NOMO-1 treated with dmso at 0.1 percent for 144 hours (cell line): ENCODE results near the gene FGF21.

Source experiments
- DNase-seq: peaks from one replicate; lab custom pipeline; 2025; ENCODE audit not compliant: unreplicated experiment; lab: John Stamatoyannopoulos, UW

FGF21 gene

DNA sequence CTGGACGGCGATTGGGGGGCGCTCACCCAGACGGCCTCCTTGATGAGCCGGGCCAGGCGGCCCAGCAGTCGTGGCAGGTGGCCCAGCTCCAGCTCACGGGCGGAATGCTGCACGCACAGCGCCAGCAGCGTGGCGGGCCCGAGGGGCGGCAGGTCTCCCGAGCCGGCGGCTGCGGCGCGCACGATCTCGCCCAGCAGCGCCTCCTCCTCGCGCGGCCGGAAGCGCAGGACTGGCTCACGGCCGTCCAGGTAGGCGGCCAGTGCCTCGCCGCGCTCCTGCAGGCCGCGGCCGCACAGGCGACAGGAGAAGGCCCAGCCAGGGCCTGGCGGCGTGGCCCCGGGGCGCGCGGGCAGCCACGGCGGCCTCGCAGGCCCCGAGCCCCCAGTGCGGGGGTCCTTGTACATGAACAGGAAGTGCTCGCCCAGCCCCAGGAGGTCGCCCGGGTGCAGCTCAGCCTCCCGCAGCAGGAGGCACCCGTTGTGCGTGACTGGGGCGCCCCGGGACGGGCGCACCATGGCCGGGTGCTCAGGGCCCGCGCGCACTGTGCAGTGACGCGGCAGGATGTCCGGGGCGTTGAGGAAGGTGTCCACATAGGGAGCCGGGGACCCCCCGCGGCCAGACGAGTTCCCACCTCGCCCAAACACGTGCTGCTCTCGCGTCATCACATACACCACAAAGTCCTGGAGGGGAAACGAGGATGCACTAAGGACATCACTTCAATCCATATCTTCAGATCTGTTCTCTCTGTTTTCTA, 26.2 kb upstream of the FGF21 start:
- no peak for DNase-seq

DNA sequence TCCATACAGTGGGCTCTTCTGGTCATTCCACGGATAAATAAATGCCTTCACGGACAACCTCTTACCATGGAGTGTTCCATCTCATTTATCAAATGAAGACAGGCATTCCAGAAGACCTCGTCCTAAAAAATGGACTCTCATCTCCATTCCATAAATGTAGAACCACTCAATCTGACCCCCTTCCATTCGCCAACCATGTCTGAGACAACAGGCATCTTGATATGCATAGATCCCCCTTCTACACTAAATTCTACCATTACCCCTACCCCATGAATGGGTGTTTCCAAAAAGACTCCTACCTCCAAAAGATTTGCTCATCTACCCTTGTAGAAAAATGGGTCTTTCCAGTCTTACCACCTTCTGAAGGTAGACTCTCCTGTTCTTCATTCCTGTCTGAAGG, 23.9 kb upstream of the FGF21 start:
- no peak for DNase-seq

DNA sequence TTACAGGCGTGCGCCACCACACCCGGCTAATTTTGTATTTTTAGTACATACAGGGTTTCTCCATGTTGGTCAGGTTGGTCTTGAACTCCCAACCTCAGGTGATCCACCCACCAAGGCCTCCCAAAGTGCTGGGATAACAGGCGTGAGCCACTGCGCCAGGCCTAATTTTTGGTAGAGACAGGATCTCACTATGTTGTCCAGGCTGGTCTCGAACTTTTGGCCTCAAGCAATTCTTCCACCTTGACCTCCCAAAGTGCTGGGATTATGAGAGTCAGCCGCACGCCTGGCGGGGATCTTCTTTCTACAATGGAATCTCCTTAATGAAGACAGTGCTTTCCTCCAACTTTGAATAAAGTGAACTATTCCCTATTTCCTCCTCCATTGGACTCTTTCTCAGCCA, 20.7 kb upstream of the FGF21 start:
- DNase-seq, result no peak

DNA sequence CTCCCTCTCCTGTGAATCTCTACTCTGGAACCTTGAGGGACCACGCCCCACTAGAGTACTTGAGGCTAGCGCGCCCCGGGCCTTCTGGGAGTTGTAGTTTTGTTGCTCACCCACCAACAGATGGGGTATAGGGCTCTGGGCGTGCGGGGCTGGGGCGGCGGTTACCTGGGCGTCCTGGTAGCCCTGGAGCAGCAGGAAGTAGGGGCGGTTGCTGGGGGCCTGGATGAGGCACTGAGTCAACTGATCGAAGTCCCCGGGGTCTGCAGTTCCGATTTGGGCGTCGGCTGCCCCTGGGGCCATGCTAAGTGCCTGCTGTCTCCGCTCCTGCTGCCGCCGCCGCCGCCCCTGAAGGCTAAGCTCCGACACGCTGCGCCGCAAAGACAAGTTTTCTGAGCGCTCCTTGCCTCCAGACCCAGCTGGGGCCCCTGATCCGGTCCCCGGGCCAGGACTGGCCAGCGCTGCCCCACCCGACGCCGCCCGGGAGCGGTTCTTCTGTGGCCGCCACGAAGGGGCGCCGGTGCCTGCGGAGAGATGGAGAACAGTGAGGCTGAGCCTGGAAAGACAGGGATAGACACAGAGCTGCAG, 20.2 kb upstream of the FGF21 start:
- DNase-seq, result no peak

DNA sequence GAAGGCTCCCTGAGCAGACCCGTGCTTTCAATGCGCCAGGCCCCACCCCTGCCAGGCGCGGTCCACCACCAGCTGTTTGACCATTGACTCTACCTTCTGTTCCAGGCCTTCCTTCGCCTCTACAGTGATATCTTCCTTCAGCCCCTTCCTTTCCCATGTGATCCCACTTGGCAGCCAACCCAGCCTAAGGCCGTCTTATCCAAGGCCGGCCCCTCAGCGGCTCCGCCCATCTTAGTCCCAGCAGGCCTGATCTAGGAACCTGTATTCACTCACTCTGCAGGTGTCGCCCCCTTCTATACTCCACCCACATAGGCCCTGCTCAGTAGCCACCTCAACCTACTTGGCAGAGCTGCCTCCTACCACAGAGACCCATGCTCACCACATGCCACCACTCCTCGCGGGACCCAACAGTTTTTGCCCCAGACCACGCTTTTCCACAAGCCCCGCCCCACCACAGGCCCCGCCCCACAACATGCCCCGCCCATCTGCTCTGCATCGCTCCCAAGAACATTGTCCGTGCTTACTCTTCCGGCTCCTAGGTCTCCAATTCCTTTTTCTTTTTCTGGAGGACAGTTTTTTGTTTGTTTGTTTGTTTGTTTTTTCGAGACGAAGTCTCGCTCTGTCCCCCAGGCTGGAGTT, 17.8 kb upstream of the FGF21 start:
- DNase-seq, result no peak

DNA sequence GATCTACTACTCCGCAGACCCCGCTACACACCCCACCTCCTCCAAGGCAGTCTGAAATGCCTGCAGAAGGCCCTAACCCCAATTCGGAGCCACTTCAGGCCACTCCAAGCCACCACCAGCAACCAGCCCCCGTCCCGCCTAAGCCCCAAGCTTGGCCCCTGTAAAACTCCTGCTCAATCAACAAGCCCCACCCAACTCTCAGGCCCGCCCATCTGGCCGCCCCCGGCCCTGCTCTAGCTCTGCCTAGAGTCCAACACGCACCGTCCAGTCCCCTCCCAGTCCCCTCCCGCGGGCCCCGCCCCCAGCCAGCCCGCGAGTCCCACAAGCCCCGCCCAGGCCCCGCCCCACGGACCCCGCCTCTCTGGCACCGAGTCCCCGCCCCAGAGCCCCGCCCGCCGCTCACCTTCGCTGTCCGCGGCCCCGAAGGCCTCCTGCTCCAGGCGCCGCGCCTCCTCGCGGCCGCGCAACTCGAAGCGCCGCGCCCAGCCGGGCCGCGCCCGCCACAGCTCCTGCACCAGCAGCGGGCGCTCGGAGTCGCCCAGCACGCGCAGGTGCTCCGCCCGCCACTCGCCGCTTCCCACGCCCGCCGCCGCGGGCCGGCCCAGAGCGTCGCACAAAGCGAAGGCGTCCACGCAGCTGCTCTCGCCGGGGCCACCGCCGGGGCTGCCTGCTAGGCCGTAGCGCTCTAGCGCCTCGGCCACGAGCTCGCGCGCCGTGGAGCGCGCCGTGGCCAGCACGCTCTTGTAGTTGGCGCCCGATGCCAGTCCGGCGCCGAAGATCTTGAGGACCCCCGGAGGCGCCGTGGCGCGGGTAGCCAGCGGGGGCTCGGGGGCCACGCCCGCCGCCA, 16.5 kb upstream of the FGF21 start:
- DNase-seq, result peak; percentile 85

DNA sequence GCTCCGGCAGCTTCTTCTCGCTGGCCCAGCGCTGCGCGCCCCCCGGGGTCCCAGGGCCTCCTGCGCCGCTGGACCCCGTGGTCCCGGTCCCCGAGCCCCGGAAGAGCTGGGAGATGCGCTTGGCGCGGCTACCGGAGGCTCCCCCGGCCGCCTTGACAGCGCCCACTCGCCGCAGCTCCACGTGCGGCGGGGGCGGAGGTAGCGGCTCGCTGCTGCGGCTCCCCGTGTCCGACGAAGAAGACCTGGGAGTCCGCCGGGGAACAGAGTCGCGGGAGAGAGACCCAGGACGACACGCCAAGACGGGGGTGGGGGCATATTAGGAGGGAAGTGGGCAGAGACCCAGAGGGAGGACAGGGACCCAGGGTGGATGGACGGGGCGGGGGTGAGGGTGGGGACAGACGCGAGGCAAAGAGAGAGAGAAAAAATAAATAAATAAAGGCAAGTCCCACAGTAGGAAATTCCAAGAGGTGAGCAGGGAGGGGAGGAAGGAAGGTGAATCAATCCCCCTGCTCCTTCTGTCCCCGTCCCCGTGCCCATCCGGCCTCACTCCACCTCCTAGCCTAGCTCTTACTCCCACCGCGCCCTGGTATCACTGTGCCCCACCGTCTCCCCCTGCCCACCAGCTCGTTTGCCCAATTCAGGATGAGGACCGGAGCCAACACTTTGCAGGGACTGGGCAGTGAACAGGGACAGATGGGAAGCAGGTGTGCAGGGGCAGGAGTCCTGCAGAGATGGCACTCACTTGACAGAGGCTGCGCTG, 15.7 kb upstream of the FGF21 start:
- no peak for DNase-seq

DNA sequence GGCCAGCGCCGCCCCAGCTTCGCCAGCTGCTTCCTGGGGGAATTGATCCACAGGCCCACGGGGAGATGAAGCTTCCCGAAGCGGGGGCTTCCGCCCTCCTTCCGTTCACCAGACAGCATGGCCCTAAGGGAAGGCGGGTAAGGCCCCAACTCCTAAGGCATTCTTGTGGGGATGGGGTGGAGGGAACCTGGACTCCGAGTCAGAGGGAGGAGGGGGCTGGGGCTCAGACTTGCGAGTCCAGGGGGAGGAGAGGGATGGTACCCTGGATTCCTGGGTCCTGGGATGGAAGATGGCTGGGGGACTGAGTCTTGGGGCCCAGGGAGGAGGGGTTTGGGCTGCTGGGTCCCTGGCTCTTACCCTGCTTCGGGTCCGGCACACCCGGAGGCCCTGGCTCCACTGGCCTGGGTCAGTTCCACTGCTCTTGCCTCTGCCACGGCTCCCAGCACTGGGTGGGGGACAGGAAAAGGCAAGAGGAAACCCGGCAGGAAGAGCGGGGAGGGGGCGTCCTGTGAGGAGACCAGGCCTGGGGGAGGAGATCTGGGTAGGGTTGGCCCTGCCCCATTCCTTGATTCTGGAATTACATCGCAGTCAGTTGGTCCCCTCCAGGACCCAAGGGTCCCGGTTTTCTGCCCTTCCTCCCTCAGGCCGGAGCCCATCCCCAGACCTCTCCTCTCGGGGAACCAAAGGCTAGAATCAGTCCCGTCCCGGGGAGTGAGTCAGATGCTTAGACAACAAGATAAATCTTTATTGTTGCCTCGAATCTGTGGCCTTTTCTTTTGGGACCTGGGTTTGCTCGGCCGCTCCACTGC, 15.0 kb upstream of the FGF21 start, which contains the start of gene RASIP1:
Gene RASIP1, minus strand, starts transcription at position 447 of the 809 bp plus-strand sequence. Its CDS starts 328 bp downstream, at position 119.
- DNase-seq, result no peak

DNA sequence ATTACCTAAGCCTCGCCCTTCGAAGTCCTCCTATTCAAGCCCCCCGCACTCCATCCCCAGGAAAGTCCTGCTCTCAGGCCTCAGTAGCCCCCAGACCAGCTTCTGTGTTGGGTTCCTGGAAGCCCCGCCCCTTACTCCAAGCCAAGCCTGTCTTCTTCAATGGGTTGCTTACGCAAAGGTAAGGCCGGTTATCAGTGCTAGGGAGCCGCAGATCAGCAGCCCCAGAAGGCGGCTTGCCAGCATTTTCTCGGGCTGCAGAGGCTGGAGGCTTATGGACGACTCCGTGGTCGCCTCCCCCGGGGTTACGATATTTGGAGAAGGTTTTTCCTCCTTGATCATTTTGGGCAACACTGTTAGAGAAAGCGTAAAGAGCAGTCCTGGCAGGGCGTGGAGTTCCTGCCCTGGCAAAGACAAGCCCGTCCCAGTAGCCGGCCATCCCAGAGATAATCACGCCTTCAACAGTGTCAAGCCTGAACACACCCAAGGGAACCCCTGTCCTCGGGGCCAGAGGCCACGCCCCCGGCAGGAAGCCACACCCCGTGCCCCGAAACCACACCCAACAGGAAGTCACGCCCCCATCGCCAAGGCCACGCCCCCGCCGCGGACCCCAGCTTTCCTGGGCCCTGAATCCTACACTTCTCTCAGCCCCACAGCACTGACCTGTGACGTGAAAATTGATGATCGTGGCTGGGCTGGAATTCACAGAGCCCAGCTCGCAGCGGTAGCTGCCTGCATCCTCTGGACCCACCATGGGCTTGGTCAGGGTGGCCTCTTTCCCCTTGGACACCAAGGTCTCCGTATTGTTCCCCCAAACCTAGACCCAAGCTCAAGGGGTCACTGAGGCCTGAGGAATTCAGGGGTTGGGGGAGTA, 14.0 kb upstream of the FGF21 start:
- DNase-seq, result no peak

DNA sequence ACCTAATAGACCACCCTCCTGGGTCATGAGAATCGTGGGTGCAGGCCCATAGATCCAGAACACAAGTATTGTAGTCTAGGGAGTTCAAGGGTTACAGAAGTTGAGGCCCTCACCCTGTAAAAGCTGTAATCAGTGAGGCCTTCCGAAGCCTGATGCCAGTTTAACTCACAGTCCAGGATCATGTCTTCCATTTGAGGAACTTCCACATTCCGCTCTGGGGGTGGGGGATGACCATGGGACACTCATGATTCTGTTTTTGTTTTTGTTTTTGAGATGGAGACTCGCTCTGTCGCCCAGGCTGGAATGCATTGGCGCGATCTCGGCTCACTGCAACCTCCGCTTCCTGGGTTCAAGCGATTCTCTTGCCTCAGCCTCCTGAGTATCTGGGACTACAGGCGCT, 13.2 kb upstream of the FGF21 start:
- no peak for DNase-seq

DNA sequence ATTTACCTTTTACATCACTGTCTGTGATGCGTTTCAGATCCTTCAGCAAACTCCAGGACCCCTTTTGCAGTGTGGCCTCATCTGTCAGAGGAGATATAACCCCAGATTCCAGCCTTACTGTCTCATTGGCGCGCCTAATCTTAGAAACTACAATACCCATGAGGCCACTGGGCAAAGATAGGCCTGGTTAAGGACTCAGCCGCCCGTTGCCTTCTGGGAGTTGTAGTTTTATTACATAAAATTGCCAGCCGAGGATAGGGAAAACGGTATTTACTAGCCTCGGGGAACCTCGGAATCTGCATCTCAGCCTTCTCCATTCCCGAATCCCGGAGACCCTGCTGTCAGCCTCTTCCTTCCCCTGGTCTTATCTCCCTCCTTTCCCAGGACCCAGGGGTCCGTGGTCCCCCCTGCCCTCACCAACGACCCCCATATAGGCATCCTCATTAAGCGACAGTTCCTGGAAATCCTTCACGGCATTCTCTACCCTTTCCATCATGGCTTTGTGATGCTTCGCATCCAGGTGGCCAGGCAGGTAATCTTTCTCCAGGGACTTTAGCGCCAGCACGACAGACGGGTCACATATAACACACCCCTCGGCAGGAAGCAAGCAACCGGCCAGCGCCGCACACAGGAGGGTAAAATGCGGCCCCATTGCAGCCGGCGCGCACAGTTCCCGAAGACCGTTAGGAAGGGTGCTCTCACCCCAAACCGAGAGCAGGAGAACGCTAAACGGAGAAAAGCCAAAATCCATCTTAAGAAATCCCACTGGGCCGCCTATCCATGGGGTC, 9.9 kb upstream of the FGF21 start:
- peak; percentile 44 for DNase-seq

DNA sequence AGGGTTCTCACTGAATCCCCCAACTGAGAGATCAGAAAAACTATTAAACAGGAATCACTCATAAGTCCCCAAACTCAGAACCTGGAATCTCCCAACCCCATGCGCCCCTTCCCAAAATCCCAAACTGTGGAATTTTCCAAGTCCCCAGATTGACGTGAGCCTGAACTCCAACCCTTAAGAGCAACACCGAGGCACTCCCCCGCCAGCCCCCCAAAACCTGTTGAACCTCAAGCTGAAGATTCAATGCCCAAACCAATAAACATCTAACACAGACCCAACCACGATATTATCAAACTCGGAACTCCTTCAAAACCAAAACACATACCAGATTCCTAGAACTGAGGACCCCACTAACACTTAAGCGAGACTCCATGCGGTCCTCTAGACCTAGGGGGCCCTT, 9.2 kb upstream of the FGF21 start:
- no peak for DNase-seq

DNA sequence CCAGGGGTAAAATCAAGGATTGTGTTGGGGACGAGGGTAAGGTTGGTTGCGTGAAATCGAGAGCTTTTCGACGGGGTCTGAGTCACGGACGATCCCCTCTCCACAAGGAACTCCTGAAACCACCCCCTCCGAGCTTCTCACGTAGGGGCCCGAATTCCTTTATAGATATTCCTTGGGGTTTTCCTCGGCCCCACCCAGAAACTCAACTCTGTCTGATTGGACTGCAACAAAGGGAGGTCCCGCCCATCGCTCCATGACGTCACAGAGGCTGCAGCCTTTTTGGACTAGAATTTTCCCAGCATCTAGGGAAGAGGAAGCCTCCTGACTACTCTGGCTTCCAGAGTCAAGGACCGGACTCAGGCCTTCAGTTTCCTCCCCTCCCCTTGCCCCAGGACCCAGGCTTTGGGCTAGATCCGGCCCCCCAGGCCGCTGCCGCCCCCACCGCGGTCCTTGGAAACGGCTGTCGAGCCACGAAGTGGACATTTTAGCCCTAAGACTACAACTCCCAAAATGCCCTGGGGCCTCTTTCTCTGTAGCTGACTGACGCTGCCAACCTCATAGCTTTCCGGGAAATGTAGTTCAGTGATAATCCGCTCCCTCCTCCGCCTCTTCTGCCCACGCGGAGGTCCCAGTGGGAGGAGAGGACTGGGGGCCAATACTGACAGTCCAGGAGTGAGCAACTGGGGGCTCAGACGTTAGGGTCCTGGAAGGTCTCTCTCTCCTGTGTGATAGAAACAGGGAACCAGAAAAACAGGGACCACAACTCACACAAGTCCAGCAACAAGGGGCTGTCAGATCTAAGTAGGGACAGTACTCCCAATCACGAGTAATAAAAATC, 8.4 kb upstream of the FGF21 start, which contains the start of gene IZUMO1:
Gene IZUMO1, minus strand, starts transcription at position 172 of the 838 bp plus-strand sequence. CDS start 1,050 bp downstream, outside the sequence.
- peak; percentile 77 for DNase-seq

DNA sequence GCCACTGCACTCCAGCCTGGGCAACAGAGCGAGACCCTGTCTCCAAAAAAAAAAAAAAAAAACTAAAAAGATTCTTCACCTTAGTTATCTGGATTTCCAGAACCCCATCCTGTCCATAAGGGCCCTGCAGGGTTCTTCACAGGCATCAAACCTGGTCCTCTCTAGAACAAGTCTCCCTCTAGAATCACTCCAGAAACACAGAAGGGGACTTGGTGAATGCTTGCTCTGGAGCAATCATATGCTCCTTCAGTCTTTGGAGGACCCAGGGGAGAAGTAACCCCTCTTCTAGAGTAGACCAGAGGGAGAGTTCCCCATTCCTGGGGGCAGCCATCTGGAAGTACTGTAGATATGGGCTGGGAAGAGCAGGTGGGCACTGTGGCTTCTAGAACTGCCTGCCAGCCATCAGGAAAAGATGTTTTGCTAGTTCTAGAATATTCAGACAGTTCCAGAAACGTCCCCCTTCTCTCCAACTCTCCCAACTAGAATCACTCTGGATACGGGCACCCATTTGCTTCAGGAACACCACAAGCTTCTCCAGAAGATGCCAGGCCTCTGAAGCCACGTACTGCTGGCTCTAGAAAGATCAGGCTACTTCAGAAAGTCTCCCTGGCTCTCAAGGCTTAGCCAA, 5.6 kb upstream of the FGF21 start:
- DNase-seq, result no peak

DNA sequence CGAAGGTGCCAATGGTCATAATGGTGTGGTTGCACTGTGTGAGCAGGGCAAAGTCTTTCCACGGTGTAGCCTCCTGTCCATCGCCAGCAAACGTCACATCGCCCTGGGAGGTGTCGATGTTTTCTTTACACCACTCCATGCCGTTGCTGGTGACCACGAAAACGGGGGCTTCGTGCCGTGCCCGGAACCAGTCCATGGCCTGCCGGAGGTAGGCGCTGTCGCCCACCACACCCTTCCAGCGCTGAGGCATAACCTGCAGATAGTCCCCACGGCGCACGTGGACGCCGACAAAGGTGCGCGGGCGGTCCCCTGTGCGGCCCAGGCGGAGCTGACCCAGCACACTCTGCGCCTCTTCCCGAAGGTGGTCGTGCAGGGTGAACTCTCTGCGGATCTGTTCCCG, 5.0 kb upstream of the FGF21 start:
- DNase-seq, result no peak

DNA sequence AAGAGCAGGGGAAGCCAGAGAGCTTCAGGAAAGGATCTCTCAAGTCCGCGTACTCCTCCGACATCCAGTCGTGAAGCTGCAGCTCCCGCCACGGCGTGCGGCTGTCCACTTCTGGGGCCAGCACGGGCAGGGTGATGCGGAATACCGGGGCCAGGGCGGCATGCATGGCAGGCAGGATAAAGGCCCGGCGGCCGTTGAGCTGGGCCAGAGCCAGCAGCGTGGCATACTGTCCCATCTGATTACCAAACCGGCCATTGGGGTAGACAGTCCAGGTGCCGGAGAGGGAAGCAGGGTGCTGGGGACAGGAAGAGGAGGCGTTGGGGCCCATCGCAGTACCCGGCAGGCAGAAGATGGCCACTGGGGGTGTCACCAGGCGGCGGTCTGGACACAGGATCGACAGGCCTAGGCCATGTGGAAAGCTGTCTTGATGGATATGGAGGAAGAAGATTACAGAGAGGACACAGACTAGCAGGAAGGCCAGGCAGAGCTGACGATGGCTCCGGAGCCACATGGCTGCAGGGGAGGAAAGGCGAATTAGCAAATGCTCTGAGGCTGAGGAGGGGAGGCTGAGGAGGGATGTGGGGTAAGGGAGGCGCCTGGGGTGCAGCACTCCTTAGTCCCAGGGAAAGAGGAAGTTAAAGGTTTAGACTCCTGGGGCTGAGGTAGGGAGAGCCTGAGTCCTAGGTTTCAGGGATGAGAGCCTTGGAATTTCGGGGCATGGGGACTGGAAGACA, 4.4 kb upstream of the FGF21 start:
- DNase-seq, result no peak
